DMS 273 (cell line): Measurements from ENCODE around the gene ERN1.

Experiments used
- DNase-seq: peaks from one replicate; lab custom pipeline; 2025; ENCODE audit not compliant: unreplicated experiment; lab: John Stamatoyannopoulos, UW

Gene ERN1

DNA sequence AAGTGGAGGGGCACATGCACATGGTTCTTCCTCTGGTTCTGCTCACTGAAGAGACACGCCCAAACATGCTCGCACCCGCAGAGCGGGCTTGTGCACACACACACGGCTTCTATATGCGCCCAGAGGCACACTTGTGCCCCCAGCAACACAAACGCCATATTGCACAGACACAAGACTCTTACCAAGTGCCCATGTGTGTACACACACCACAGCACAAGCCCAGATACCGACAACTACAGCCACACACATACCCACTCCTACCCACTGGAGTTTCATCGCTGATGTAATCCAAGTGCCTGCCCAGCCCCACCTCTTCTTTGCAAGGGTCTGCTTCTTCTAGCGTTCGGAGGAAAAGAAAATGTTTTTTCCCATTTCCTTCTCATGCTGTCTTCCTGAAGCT, 138.3 kb downstream of the ERN1 start:
- no peak for DNase-seq

GRCh38 chr17:63989622-63990345, 140.2 kb downstream of the ERN1 start:
- DNase-seq: no peak
